ENCODE data around the gene RHBDL2. TPM values are rescaled to one million over a fixed set of nuclear protein-coding genes. Genes with fewer than 3 reads are reported as not detected.

The RHBDL2 gene
- total and polyA plus RNA-seq, 2 of the 4 experiments (the other 2 are of a cell fraction): 0.36 to 0.38 TPM

- no peak overlapping the region for H4K8ac ChIP-seq (ENCODE audit: low read depth in 2 of 2, low read length in 2 of 2)
- TF ChIP-seq ELK1 (IDR thresholded peaks at IDR 0.05; ENCODE audit: borderline replicate concordance, low read depth, low read length) (no peak), USF2 (IDR thresholded peaks at IDR 0.05; ENCODE audit: low read depth, low read length) (no peak), SMC3 (IDR thresholded peaks at IDR 0.05; ENCODE audit: low read depth, low read length) (no peak), RFX5 (IDR thresholded peaks at IDR 0.05; ENCODE audit: low read depth, low read length) (no peak), CTCF (conservative IDR thresholded peaks at IDR 0.05; ENCODE audit: low read depth, low read length) (no peak), MAZ (IDR thresholded peaks at IDR 0.05; ENCODE audit: borderline replicate concordance, low read depth, low read length) (no peak), MXI1 (IDR thresholded peaks at IDR 0.05; ENCODE audit: borderline replicate concordance, low read depth, low read length) (no peak), RAD21 (IDR thresholded peaks at IDR 0.05; ENCODE audit: low read length) (no peak), NFE2L2 (IDR thresholded peaks at IDR 0.05; ENCODE audit: low read depth, low read length) (no peak), BHLHE40 (IDR thresholded peaks at IDR 0.05; ENCODE audit: low read depth, low read length) (no peak), CEBPB (IDR thresholded peaks at IDR 0.05; ENCODE audit: low read depth, low read length) (no peak), CHD1 (IDR thresholded peaks at IDR 0.05; ENCODE audit: low read depth, low read length) (no peak), POLR2A (IDR thresholded peaks at IDR 0.05; ENCODE audit: low read depth, low read length) (no peak), RCOR1 (IDR thresholded peaks at IDR 0.05; ENCODE audit: insufficient replicate concordance, low read length) (no peak)
- CTCF ChIA-PET: interaction anchor here (1.1 kb wide), 1 partner anchor 10 kb away, joined by 3 read pairs; no protein-coding TSS in a partner anchor
- WGBS, 2 experiments (ENCODE audit: extremely low coverage in 2 of 2, insufficient read length in 1 of 2): 100% methylated on average over 1 of the region's 5 CpGs; no CpG with 5 or more reads in 1 of the 2 experiments
- no peak overlapping the region for H3K56ac ChIP-seq (ENCODE audit: extremely low read depth, insufficient read depth, low read length)
- no peak overlapping the region for H3K23ac ChIP-seq (ENCODE audit: low read depth, low read length)
- no peaks in the 10 kb centered on the region for H3K79me1 ChIP-seq (ENCODE audit: low read depth in 1 of 2, low read length in 2 of 2)
- H2BK20ac ChIP-seq (ENCODE audit: low read depth, low read length): no peak overlapping the region
- intact Hi-C loops (cut with micrococcal nuclease) (no loop called here), dilution Hi-C loops (cut with HindIII; ENCODE audit: low sequenced_read_pairs, unreplicated experiment) (no loop called here), in situ Hi-C loops (cut with MboI; ENCODE audit: low sequenced_read_pairs) (no loop called here)
- H3K4me1 ChIP-seq (ENCODE audit: control insufficient read depth, insufficient read depth, low read length): no peaks in the 10 kb centered on the region
- DNase-seq (no peak), ATAC-seq (ENCODE audit: low read depth) (no peak)
- H3K9ac ChIP-seq (ENCODE audit: low read depth, low read length): no peak overlapping the region
- H2BK15ac ChIP-seq (ENCODE audit: low read depth, low read length): no peak overlapping the region
- no peak overlapping the region for H3K4me2 ChIP-seq (ENCODE audit: low read depth, low read length)
- H4K91ac ChIP-seq (ENCODE audit: insufficient read depth, low read depth, low read length): no peak overlapping the region
- no peaks in the 10 kb centered on the region; the same call in 1 of the 2 replicates for H3K9me1 ChIP-seq (ENCODE audit: insufficient read depth, low read length)
- no peak overlapping the region for H3K4ac ChIP-seq (ENCODE audit: low read depth, low read length)
- H4K20me1 ChIP-seq (ENCODE audit: insufficient read depth, low read length): no peaks in the 10 kb centered on the region
- no peaks in the 10 kb centered on the region; the same call in 1 of the 2 replicates for H3K36me3 ChIP-seq (ENCODE audit: control insufficient read depth, insufficient read depth, low read length)
- no peak overlapping the region for H4K5ac ChIP-seq (ENCODE audit: low read depth, low read length)
- H3K9me3 ChIP-seq (ENCODE audit: control insufficient read depth, insufficient read depth, low read length): no peaks in the 10 kb centered on the region
- H2BK5ac ChIP-seq (ENCODE audit: low read depth, low read length, poor library complexity, severe bottlenecking): no peak overlapping the region
- no peak overlapping the region for H3K14ac ChIP-seq (replicated peaks; ENCODE audit: low read depth, low read length)
- no TSS peak for BruUV-seq (replicated peaks)
- H2BK120ac ChIP-seq (ENCODE audit: low read depth, low read length): no peak overlapping the region
- no peak overlapping the region for H2AK9ac ChIP-seq (replicated peaks; ENCODE audit: low read depth, low read length, poor library complexity)
- no peak overlapping the region for H2AFZ ChIP-seq (replicated peaks; ENCODE audit: low read length, poor library complexity)
- no peak overlapping the region for H3K27ac ChIP-seq (ENCODE audit: insufficient read depth, low read length)
- POLR2A ChIA-PET (ENCODE audit: unreplicated experiment): no interaction called here
- H3K18ac ChIP-seq (ENCODE audit: low read depth, low read length): no peak overlapping the region
- no peak overlapping the region for H3K4me3 ChIP-seq (ENCODE audit: insufficient read depth, low read depth, low read length)
- no peaks in the 10 kb centered on the region for H3K27me3 ChIP-seq (ENCODE audit: control insufficient read depth, insufficient read depth, low read length)
- no peak overlapping the region for H2AK5ac ChIP-seq (ENCODE audit: low read depth, low read length)
Observed at GRCh38 chr1:38918568-38918967, 23.1 kb downstream of the RHBDL2 start.

Measured in IMR-90 (cell line).